Neural progenitor cell (in vitro differentiated cells): Measurements from ENCODE around the gene POLE3. TPM values are rescaled to one million over a fixed set of nuclear protein-coding genes. Genes with fewer than 3 reads are reported as not detected.

Experiments
- DNase-seq: peaks from one replicate; pipeline ENCODE4 v3.0.0-alpha.2; 2016; ENCODE audit warnings: low spot score
- H2AFZ ChIP-seq: fragments of 200-600 bp; sonication (generic); replicated peaks from 2 replicates; pipeline ENCODE4 v1.6.1; 2016; ENCODE audit warnings: antibody characterized with exemption
- H3F3A ChIP-seq: fragments of 200-600 bp; sonication (generic); 2 replicates; pipeline ENCODE4 v1.6.1; 2016; ENCODE audit warnings: antibody characterized with exemption, low read depth
- H3K27ac ChIP-seq: fragments of 200-600 bp; sonication (generic); 2 replicates; pipeline ENCODE4 v1.5.1; 2016; ENCODE audit warnings: mild to moderate bottlenecking
- H3K27me3 ChIP-seq: fragments of 200-600 bp; sonication (generic); 2 replicates; pipeline ENCODE4 v1.6.1; 2016; ENCODE audit warnings: mild to moderate bottlenecking, moderate library complexity
- H3K36me3 ChIP-seq: fragments of 200-600 bp; sonication (generic); 2 replicates; pipeline ENCODE4 v1.5.1; 2016
- H3K4me1 ChIP-seq: fragments of 200-600 bp; sonication (generic); 2 replicates; pipeline ENCODE4 v1.6.1; 2016; ENCODE audit warnings: mixed run types
- H3K4me2 ChIP-seq: fragments of 200-600 bp; sonication (generic); 2 replicates; pipeline ENCODE4 v1.6.1; 2016
- H3K4me3 ChIP-seq: fragments of 200-600 bp; sonication (generic); 2 replicates; pipeline ENCODE4 v1.5.1; 2016
- H3K79me2 ChIP-seq: fragments of 200-600 bp; sonication (generic); 2 replicates; pipeline ENCODE4 v1.6.1; 2016; ENCODE audit warnings: low read depth
- H3K9ac ChIP-seq: fragments of 200-600 bp; sonication (generic); 2 replicates; pipeline ENCODE4 v1.6.1; 2016
- H3K9me3 ChIP-seq: fragments of 200-600 bp; sonication (generic); 2 replicates; pipeline ENCODE4 v1.5.1; 2016; ENCODE audit warnings: low read depth
- H4K20me1 ChIP-seq: fragments of 200-600 bp; sonication (generic); 2 replicates; pipeline ENCODE4 v1.6.1; 2016; ENCODE audit warnings: low read depth
- H3K27ac Mint-ChIP-seq: 3 replicates; pipeline ENCODE4 v1.8.0; 2021; ENCODE audit warnings: mixed read lengths
- H3K27me3 Mint-ChIP-seq: 2 replicates; pipeline ENCODE4 v1.8.0; 2022; ENCODE audit warnings: low read depth, mild to moderate bottlenecking, inconsistent platforms, moderate library complexity, mixed read lengths; ENCODE audit not compliant: insufficient read depth
- H3K36me3 Mint-ChIP-seq: 3 replicates; pipeline ENCODE4 v1.8.0; 2021; ENCODE audit warnings: mixed read lengths
- H3K4me1 Mint-ChIP-seq: 3 replicates; pipeline ENCODE4 v1.8.0; 2021; ENCODE audit warnings: mixed read lengths
- H3K4me3 Mint-ChIP-seq: 3 replicates; pipeline ENCODE4 v1.8.0; 2021; ENCODE audit warnings: mild to moderate bottlenecking, moderate library complexity, mixed read lengths
- H3K9me3 Mint-ChIP-seq: 3 replicates; pipeline ENCODE4 v1.8.0; 2020; ENCODE audit warnings: mixed read lengths
- CTCF ChIP-seq: fragments of 200-600 bp; sonication (generic); IDR thresholded peaks from 2 replicates; pipeline ENCODE4 v1.5.1; 2017; ENCODE audit warnings: antibody characterized with exemption, mild to moderate bottlenecking
- EZH2 ChIP-seq: fragments of 200-600 bp; sonication (generic); IDR thresholded peaks from 2 replicates; pipeline ENCODE4 v1.6.1; 2017; ENCODE audit warnings: antibody characterized with exemption, mild to moderate bottlenecking, moderate library complexity
- EZH2phosphoT487 ChIP-seq: fragments of 200-600 bp; sonication (generic); IDR thresholded peaks from 2 replicates; pipeline ENCODE4 v1.6.1; 2017; ENCODE audit warnings: antibody characterized with exemption
- total RNA-seq: library from RNA; depleted of rRNA; stranded (reverse); fragments of >200 nt; gene quantifications from 2 replicates; pipeline ENCODE4 v1.2.3, GENCODE V29; 2015; ENCODE audit warnings: low replicate concordance

The POLE3 gene
- total RNA-seq, 1 donor from 2014 or later, result 57.8 TPM

GRCh38 chr9:113428062-113428615 is 17.7 kb upstream of the POLE3 start:
- H3K4me3 Mint-ChIP-seq, result no peak overlapping the region
- Histone ChIP-seq H3K79me2 (no peaks in the 10 kb centered on the region), H3K27ac (no peak overlapping the region), H3K27me3 (no peaks in the 10 kb centered on the region), H3K36me3 (no peaks in the 10 kb centered on the region), H3K4me1 (peaks cover 8% of the 10 kb centered on the region), H4K20me1 (no peaks in the 10 kb centered on the region), H3K9ac (no peak overlapping the region), H2AFZ (no peak overlapping the region), H3K9me3 (no peaks in the 10 kb centered on the region), H3K4me2 (no peak overlapping the region), H3K4me3 (no peak overlapping the region), H3F3A (no peaks in the 10 kb centered on the region)
- peaks cover 11% of the 10 kb centered on the region for H3K4me1 Mint-ChIP-seq
- no peak for DNase-seq
- no peaks in the 10 kb centered on the region for H3K27me3 Mint-ChIP-seq
- no peaks in the 10 kb centered on the region for H3K9me3 Mint-ChIP-seq
- TF ChIP-seq EZH2phosphoT487 (no peak), EZH2 (no peak), CTCF (no peak)
- H3K36me3 Mint-ChIP-seq, result no peaks in the 10 kb centered on the region
- H3K27ac Mint-ChIP-seq, result no peak overlapping the region

- H3K36me3 ChIP-seq, result no peaks in the 10 kb centered on the region
- Mint-ChIP-seq H3K27ac (no peak overlapping the region), H3K27me3 (no peaks in the 10 kb centered on the region), H3K9me3 (no peaks in the 10 kb centered on the region), H3K4me3 (no peak overlapping the region), H3K4me1 (peaks cover 11% of the 10 kb centered on the region), H3K36me3 (no peaks in the 10 kb centered on the region)
- no peak overlapping the region for H3K9ac ChIP-seq
- H3K9me3 ChIP-seq, result no peaks in the 10 kb centered on the region
- no peak for DNase-seq
- no peak overlapping the region for H3K4me2 ChIP-seq
- TF ChIP-seq EZH2, result no peak
- TF ChIP-seq CTCF, result no peak
- TF ChIP-seq EZH2phosphoT487, result no peak
- H3K27me3 ChIP-seq, result no peaks in the 10 kb centered on the region
- no peaks in the 10 kb centered on the region for H3F3A ChIP-seq
- H4K20me1 ChIP-seq, result no peaks in the 10 kb centered on the region
- H2AFZ ChIP-seq, result no peak overlapping the region
- no peak overlapping the region for H3K4me3 ChIP-seq
- H3K79me2 ChIP-seq, result no peaks in the 10 kb centered on the region
- H3K27ac ChIP-seq, result no peak overlapping the region
- peaks cover 8% of the 10 kb centered on the region for H3K4me1 ChIP-seq
Measured at GRCh38 chr9:113427629-113428028, 17.2 kb upstream of the POLE3 start.

- Mint-ChIP-seq H3K36me3 (no peaks in the 10 kb centered on the region), H3K4me1 (peaks cover 11% of the 10 kb centered on the region), H3K4me3 (no peak overlapping the region), H3K27me3 (no peaks in the 10 kb centered on the region), H3K9me3 (no peaks in the 10 kb centered on the region), H3K27ac (no peak overlapping the region)
- no peak for DNase-seq
- Histone ChIP-seq H3K4me3 (no peak overlapping the region), H3K79me2 (no peaks in the 10 kb centered on the region), H4K20me1 (no peaks in the 10 kb centered on the region), H3K9ac (no peak overlapping the region), H3K27ac (no peak overlapping the region), H3K36me3 (no peaks in the 10 kb centered on the region), H2AFZ (no peak overlapping the region), H3K4me2 (no peak overlapping the region), H3K27me3 (no peaks in the 10 kb centered on the region), H3F3A (no peaks in the 10 kb centered on the region), H3K9me3 (no peaks in the 10 kb centered on the region), H3K4me1 (peaks cover 8% of the 10 kb centered on the region)
- TF ChIP-seq CTCF (no peak), EZH2 (no peak), EZH2phosphoT487 (no peak)
Measured at GRCh38 chr9:113426701-113427100, 16.2 kb upstream of the POLE3 start.
